Activated naive CD8-positive, alpha-beta T cell treated with anti-CD3 and anti-CD28 coated beads, Interleukin-2, amount 10 ng/mL, durations not matched to agents 7 days and 5 days (primary cell): ENCODE results near the gene TWNK. TPM values are rescaled to one million over a fixed set of nuclear protein-coding genes. Genes with fewer than 3 reads are reported as not detected.
A peak's percentile ranks its signal among the peaks of the same experiment; 100 is the strongest.

Experiments used
- ATAC-seq: fragments of 150-1000 bp; cut with Tn5 transposase; one replicate; pipeline ENCODE4 v1.10.0; 2021; ENCODE audit warnings: low read depth, moderate library complexity
- POLR2A ChIA-PET: fragments of 350-600 bp; sonication (Branson Sonifier 250); formaldehyde crosslinking; loops from one replicate; lab custom pipeline; 2021; ENCODE audit warnings: antibody characterized with exemption; lab: Charles Lee
- DNase-seq: peaks from one replicate; pipeline ENCODE4 v3.0.0; 2021
- H3K27ac Mint-ChIP-seq: one replicate; pipeline ENCODE4 v1.8.0; 2022; ENCODE audit warnings: mild to moderate bottlenecking, mixed read lengths
- H3K27me3 Mint-ChIP-seq: one replicate; pipeline ENCODE4 v1.8.0; 2022; ENCODE audit warnings: mild to moderate bottlenecking, moderate library complexity, mixed read lengths
- H3K36me3 Mint-ChIP-seq: one replicate; pipeline ENCODE4 v1.8.0; 2021; ENCODE audit warnings: mild to moderate bottlenecking, mixed read lengths
- H3K4me1 Mint-ChIP-seq: one replicate; pipeline ENCODE4 v1.8.0; 2021; ENCODE audit warnings: mixed read lengths
- H3K4me3 Mint-ChIP-seq: one replicate; pipeline ENCODE4 v1.8.0; 2022; ENCODE audit warnings: mild to moderate bottlenecking, moderate library complexity, mixed read lengths
- H3K9me3 Mint-ChIP-seq: one replicate; pipeline ENCODE4 v1.8.0; 2021; ENCODE audit warnings: mixed read lengths
- total RNA-seq, 2 experiments: library from RNA; stranded (reverse); gene quantifications; one replicate each; pipeline ENCODE4 v1.2.3, GENCODE V29; 2021

TWNK gene
- total RNA-seq, 2 experiments from 2014 or later, result 10.8 to 11.0 TPM

GRCh38 chr10:100979791-100980272 is 7.5 kb upstream of the TWNK start:
- no peaks in the 10 kb centered on the region for H3K4me1 Mint-ChIP-seq
- no peaks in the 10 kb centered on the region for H3K27me3 Mint-ChIP-seq
- ATAC-seq (no peak), DNase-seq (no peak)
- no peak overlapping the region for H3K4me3 Mint-ChIP-seq
- H3K27ac Mint-ChIP-seq, result no peak overlapping the region
- POLR2A ChIA-PET, result no interaction called here
- H3K36me3 Mint-ChIP-seq, result no peaks in the 10 kb centered on the region
- H3K9me3 Mint-ChIP-seq, result no peaks in the 10 kb centered on the region

DNA sequence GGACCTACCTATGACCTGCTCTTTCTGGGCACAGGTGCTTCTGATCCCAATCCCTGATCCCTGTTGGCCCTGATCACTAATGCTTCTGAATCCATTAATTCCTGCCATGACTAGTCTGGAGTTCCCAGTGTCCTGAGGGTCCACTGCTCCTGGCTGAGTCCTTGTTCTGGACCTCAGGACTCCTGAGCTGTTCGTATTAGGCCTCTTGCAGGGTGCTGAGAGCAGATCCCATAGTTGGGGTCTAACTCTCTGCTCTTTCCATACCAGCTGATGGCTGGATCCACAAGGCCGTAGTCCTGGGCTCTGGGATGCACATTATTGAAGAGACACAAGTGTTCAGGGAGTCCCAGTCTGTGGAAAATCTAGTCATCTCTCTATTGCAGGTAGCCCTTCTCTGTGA is 7.0 kb upstream of the TWNK start:
- no peak overlapping the region for H3K4me3 Mint-ChIP-seq
- peak overlapping the region; percentile 35 for H3K27ac Mint-ChIP-seq
- H3K36me3 Mint-ChIP-seq, result no peaks in the 10 kb centered on the region
- ATAC-seq (no peak), DNase-seq (no peak)
- no peaks in the 10 kb centered on the region for H3K9me3 Mint-ChIP-seq
- POLR2A ChIA-PET, result no interaction called here
- H3K27me3 Mint-ChIP-seq, result no peaks in the 10 kb centered on the region
- no peaks in the 10 kb centered on the region for H3K4me1 Mint-ChIP-seq

DNA sequence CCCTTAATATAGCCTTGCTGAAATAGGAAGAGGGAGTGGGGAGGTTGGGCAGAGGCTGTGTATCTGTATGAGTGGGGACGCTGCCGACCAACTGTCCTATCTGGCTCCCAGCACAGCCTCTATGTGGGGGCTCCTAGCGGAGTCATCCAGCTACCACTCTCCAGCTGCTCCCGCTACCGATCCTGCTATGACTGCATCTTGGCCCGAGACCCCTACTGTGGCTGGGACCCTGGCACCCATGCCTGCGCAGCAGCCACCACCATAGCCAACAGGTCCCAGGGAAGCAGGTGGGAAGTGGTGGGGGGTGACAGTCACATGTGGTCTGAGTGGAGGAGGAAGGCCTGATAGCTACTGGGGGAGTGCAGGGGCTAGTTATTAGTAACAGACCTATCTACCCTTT is 6.6 kb upstream of the TWNK start:
- H3K27ac Mint-ChIP-seq, result no peak overlapping the region
- no peaks in the 10 kb centered on the region for H3K36me3 Mint-ChIP-seq
- DNase-seq, result no peak
- ATAC-seq, result no peak
- H3K9me3 Mint-ChIP-seq, result no peaks in the 10 kb centered on the region
- no peak overlapping the region for H3K4me3 Mint-ChIP-seq
- POLR2A ChIA-PET, result no interaction called here
- H3K27me3 Mint-ChIP-seq, result no peaks in the 10 kb centered on the region
- H3K4me1 Mint-ChIP-seq, result peaks cover 2% of the 10 kb centered on the region

DNA sequence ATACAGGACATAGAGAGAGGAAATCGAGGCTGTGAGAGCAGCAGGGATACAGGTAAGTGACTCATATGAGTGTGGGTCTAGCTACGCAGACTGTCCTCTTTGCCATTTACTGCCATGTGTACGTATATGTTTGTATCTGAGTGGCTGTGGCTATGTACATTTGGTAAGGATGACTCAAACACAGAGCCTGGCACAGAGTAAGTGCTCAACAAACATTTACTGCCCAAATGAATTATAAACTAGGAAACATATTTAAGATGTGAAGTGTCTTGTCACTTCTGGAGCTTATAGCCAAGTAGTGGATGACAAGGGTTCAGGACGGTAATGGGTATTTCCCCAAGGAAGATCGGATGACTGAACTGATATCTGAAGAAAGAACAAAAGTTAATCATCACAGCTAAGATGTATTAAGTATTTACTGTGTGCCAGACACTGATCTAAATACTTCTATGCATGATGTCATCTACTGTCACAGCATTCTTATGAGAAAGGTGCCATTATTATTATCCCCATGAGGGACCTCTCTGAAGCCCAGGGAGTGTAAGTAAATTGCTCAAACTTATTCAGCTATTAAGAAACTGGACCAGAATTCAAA is 6.1 kb upstream of the TWNK start:
- Mint-ChIP-seq H3K4me3 (no peak overlapping the region), H3K9me3 (no peaks in the 10 kb centered on the region), H3K36me3 (no peaks in the 10 kb centered on the region), H3K4me1 (peaks cover 4% of the 10 kb centered on the region), H3K27me3 (no peaks in the 10 kb centered on the region), H3K27ac (no peak overlapping the region)
- POLR2A ChIA-PET, result no interaction called here
- DNase-seq (no peak), ATAC-seq (no peak)

DNA sequence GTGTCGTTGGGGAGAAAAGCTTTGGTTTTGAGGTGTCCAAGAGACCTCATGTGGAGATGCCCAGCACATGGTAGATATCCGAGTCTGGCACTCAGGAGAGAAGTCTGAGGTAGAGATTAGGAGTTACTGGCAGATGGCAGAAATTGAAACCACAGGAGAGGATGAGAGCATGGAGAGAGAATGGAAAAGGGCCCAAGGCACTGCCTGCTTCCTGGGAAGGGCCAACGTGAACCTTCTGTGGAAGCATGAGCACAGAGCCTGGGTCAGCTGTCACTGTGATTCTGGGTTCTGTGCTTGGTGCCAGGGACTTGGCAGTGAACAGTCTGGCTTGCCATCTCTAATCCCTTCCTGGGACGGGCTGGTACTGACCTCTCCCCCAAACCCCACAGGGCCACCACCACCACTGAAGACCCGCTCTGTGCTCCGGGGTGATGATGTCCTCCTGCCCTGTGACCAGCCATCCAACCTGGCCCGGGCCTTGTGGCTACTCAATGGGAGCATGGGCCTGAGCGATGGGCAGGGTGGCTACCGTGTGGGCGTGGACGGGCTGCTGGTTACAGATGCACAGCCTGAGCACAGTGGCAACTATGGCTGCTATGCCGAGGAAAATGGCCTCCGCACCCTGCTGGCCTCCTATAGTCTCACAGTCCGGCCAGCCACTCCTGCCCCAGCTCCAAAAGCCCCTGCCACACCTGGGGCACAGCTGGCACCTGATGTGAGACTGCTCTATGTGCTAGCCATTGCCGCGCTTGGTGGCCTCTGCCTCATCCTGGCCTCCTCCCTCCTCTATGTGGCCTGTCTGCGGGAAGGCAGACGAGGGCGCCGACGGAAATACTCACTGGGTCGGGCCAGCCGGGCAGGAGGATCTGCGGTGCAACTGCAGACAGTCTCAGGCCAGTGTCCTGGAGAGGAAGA is 4.2 kb upstream of the TWNK start:
- Mint-ChIP-seq H3K4me1 (peaks cover 11% of the 10 kb centered on the region), H3K27ac (no peak overlapping the region), H3K36me3 (peaks cover 6% of the 10 kb centered on the region), H3K9me3 (no peaks in the 10 kb centered on the region), H3K27me3 (no peaks in the 10 kb centered on the region), H3K4me3 (no peak overlapping the region)
- ATAC-seq, result no peak
- POLR2A ChIA-PET, result no interaction called here
- no peak for DNase-seq

- Mint-ChIP-seq H3K27me3 (no peaks in the 10 kb centered on the region), H3K27ac (no peak overlapping the region), H3K4me1 (peaks cover 11% of the 10 kb centered on the region), H3K4me3 (no peak overlapping the region), H3K36me3 (peaks cover 6% of the 10 kb centered on the region), H3K9me3 (no peaks in the 10 kb centered on the region)
- ATAC-seq (no peak), DNase-seq (peak; percentile 14)
- POLR2A ChIA-PET, result no interaction called here
Observed at GRCh38 chr10:100983868-100984671, 3.3 kb upstream of the TWNK start.

- Mint-ChIP-seq H3K27me3 (no peaks in the 10 kb centered on the region), H3K9me3 (no peaks in the 10 kb centered on the region), H3K4me3 (no peak overlapping the region), H3K27ac (no peak overlapping the region), H3K4me1 (peaks cover 12% of the 10 kb centered on the region), H3K36me3 (peaks cover 6% of the 10 kb centered on the region)
- ATAC-seq, result no peak
- POLR2A ChIA-PET, result interaction anchor here (5.1 kb wide), 1 partner anchor 13 kb away, joined by 36 read pairs; the partner anchor contains the start of gene LZTS2
- peak; percentile 10 for DNase-seq
Observed at GRCh38 chr10:100984672-100985177, 2.6 kb upstream of the TWNK start.

- Mint-ChIP-seq H3K27me3 (no peaks in the 10 kb centered on the region), H3K4me1 (peaks cover 13% of the 10 kb centered on the region), H3K4me3 (no peak overlapping the region), H3K27ac (no peak overlapping the region), H3K9me3 (no peaks in the 10 kb centered on the region), H3K36me3 (peaks cover 7% of the 10 kb centered on the region)
- ATAC-seq, result no peak
- POLR2A ChIA-PET, result interaction anchor here (5.1 kb wide), 1 partner anchor 13 kb away, joined by 36 read pairs; the partner anchor contains the start of gene LZTS2
- peak; percentile 1 for DNase-seq
Observed at GRCh38 chr10:100985336-100985735, 2.0 kb upstream of the TWNK start.

DNA sequence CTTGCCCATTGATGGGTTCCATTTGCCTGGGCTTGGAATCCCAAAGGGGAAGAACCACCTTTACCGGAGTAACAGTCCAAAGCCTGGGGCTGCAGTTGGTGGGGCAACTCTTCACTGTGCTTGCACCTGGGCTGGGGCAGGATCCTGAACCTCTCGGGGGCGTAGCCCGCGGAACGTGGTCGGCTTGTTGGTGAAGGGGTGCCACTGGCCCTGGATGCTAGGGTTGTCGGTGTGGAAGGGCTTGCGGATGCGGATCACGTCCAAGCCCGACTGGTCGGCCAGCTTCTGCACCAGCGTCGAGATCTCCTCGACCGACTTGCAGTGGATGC is 756 bp upstream of the TWNK start:
- ATAC-seq, result no peak
- H3K27me3 Mint-ChIP-seq, result no peaks in the 10 kb centered on the region
- H3K9me3 Mint-ChIP-seq, result no peaks in the 10 kb centered on the region
- H3K36me3 Mint-ChIP-seq, result peaks cover 19% of the 10 kb centered on the region
- H3K4me1 Mint-ChIP-seq, result peaks cover 17% of the 10 kb centered on the region
- peak overlapping the region; percentile 98 for H3K4me3 Mint-ChIP-seq
- peak overlapping the region; percentile 76 for H3K27ac Mint-ChIP-seq
- DNase-seq, result no peak
- POLR2A ChIA-PET, result interaction anchor here (1.8 to 5.1 kb wide), 2 partner anchors 11 to 21 kb away, joined by 4 to 36 read pairs; partner anchors contain the start of gene LZTS2

DNA sequence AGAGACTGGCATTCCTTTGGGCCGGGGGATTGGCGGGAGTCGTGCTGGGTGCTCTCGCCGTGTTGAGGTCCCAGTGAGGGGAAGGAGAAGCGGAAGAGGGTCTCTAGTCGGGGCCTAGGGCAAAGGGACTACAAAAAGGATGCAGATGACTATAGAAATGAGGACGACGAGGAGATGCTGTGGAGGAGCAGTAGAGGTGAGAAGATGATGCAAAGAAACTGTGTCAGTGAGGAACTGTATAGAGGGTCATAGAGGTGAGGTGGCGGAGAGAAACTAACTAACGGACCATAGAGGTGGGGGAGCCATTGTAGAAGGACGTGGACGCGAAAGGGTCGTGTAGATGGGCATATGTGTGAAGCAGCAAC is 324 bp downstream of the TWNK start:
- ATAC-seq (peak; percentile 6), DNase-seq (no peak)
- H3K36me3 Mint-ChIP-seq, result peaks cover 19% of the 10 kb centered on the region
- H3K9me3 Mint-ChIP-seq, result no peaks in the 10 kb centered on the region
- peaks cover 18% of the 10 kb centered on the region for H3K4me1 Mint-ChIP-seq
- peak overlapping the region; percentile 98 for H3K4me3 Mint-ChIP-seq
- H3K27ac Mint-ChIP-seq, result peak overlapping the region; percentile 76
- POLR2A ChIA-PET, result interaction anchor here (5.1 kb wide), 1 partner anchor 10 kb away, joined by 36 read pairs; the partner anchor contains the start of gene LZTS2
- H3K27me3 Mint-ChIP-seq, result no peaks in the 10 kb centered on the region

DNA sequence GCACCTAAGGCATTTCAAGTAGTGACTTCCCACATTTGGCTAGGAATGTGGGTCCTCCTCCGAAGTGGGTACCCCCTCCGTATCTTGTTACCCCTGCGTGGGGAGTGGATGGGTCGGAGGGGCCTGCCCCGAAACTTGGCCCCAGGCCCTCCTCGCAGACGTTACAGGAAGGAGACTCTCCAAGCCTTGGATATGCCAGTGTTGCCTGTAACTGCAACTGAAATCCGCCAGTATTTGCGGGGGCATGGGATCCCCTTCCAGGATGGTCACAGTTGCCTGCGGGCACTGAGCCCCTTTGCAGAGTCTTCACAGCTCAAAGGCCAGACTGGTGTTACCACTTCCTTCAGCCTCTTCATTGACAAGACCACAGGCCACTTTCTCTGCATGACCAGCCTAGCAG is 823 bp downstream of the TWNK start:
- ATAC-seq (no peak), DNase-seq (no peak)
- Mint-ChIP-seq H3K4me1 (peaks cover 18% of the 10 kb centered on the region), H3K27ac (no peak overlapping the region), H3K27me3 (no peaks in the 10 kb centered on the region), H3K4me3 (peak overlapping the region; percentile 98), H3K9me3 (no peaks in the 10 kb centered on the region), H3K36me3 (peaks cover 22% of the 10 kb centered on the region)
- POLR2A ChIA-PET, result interaction anchor here (5.1 kb wide), 1 partner anchor 10 kb away, joined by 36 read pairs; the partner anchor contains the start of gene LZTS2

GRCh38 chr10:100989088-100989487 is 1.7 kb downstream of the TWNK start:
- no peak for DNase-seq
- H3K27ac Mint-ChIP-seq, result no peak overlapping the region
- H3K4me1 Mint-ChIP-seq, result peaks cover 18% of the 10 kb centered on the region
- H3K4me3 Mint-ChIP-seq, result no peak overlapping the region
- H3K9me3 Mint-ChIP-seq, result no peaks in the 10 kb centered on the region
- POLR2A ChIA-PET, result interaction anchor here (5.1 kb wide), 1 partner anchor 9 kb away, joined by 36 read pairs; the partner anchor contains the start of gene LZTS2
- ATAC-seq, result no peak
- peaks cover 22% of the 10 kb centered on the region for H3K36me3 Mint-ChIP-seq
- H3K27me3 Mint-ChIP-seq, result no peaks in the 10 kb centered on the region
